ENCODE results near the gene TNFAIP2.

Gene TNFAIP2

GRCh38 chr14:103122947-103123633 lies at the start of gene TNFAIP2:
Gene TNFAIP2, plus strand, starts transcription at chr14:103123461. Its CDS starts 2,997 bp downstream, at chr14:103126458.
- no peaks in the 10 kb centered on the region for H3K9me3 ChIP-seq (ENCODE audit: control insufficient read depth in 1 of 2, low read length in 2 of 2)
- H3K36me3 ChIP-seq (ENCODE audit: control insufficient read depth in 1 of 2, insufficient read depth in 2 of 2, low read length in 2 of 2), result no peaks in the 10 kb centered on the region
- peaks cover 63 to 78% of the 10 kb centered on the region in 2 donors for H3K4me1 ChIP-seq (ENCODE audit: control insufficient read depth in 1 of 2, insufficient read depth in 2 of 2, low read length in 2 of 2)
- H3K4me3 ChIP-seq (ENCODE audit: low read depth in 1 of 2, low read length in 2 of 2), result peak within 1 kb of the TSS; percentile 60 to 68
- peak within 1 kb of the TSS; percentile 26 to 48 for H3K9ac ChIP-seq (ENCODE audit: low read depth in 1 of 2, low read length in 2 of 2)
- peaks cover 4 to 14% of the 10 kb centered on the region in 2 donors for H3K27me3 ChIP-seq (ENCODE audit: control insufficient read depth in 1 of 2, insufficient read depth in 2 of 2, low read length in 2 of 2)
- peak within 1 kb of the TSS; percentile 84 for H3K27ac ChIP-seq (ENCODE audit: low read depth, low read length)

- no peak overlapping the region for H3K27ac ChIP-seq (ENCODE audit: low read depth, low read length)
- H3K9ac ChIP-seq (ENCODE audit: low read depth in 1 of 2, low read length in 2 of 2), result no peak overlapping the region
- H3K9me3 ChIP-seq (ENCODE audit: control insufficient read depth in 1 of 2, low read length in 2 of 2), result no peaks in the 10 kb centered on the region
- H3K4me1 ChIP-seq (ENCODE audit: control insufficient read depth in 1 of 2, insufficient read depth in 2 of 2, low read length in 2 of 2), result peaks cover 10 to 12% of the 10 kb centered on the region in 2 donors
- H3K36me3 ChIP-seq (ENCODE audit: control insufficient read depth in 1 of 2, insufficient read depth in 2 of 2, low read length in 2 of 2), result no peaks in the 10 kb centered on the region
- no peaks in the 10 kb centered on the region for H3K27me3 ChIP-seq (ENCODE audit: control insufficient read depth in 1 of 2, insufficient read depth in 2 of 2, low read length in 2 of 2)
- H3K4me3 ChIP-seq (ENCODE audit: low read depth in 1 of 2, low read length in 2 of 2), result no peak overlapping the region
These were observed 49.2 kb upstream of the TNFAIP2 start for GRCh38 chr14:103073876-103074728.

- Histone ChIP-seq H3K9ac (ENCODE audit: low read depth in 1 of 2, low read length in 2 of 2) (peak overlapping the region; percentile 24 to 25), H3K27ac (ENCODE audit: low read depth, low read length) (no peak overlapping the region), H3K9me3 (ENCODE audit: control insufficient read depth in 1 of 2, low read length in 2 of 2) (no peaks in the 10 kb centered on the region), H3K27me3 (ENCODE audit: control insufficient read depth in 1 of 2, insufficient read depth in 2 of 2, low read length in 2 of 2) (no peaks in the 10 kb centered on the region), H3K4me3 (ENCODE audit: low read depth in 1 of 2, low read length in 2 of 2) (peak overlapping the region; percentile 23 to 29), H3K36me3 (ENCODE audit: control insufficient read depth in 1 of 2, insufficient read depth in 2 of 2, low read length in 2 of 2) (no peaks in the 10 kb centered on the region), H3K4me1 (ENCODE audit: control insufficient read depth in 1 of 2, insufficient read depth in 2 of 2, low read length in 2 of 2) (peaks cover 10 to 12% of the 10 kb centered on the region in 2 donors)
These were observed 48.4 kb upstream of the TNFAIP2 start for GRCh38 chr14:103074729-103075367.

- H3K27me3 ChIP-seq (ENCODE audit: control insufficient read depth in 1 of 2, insufficient read depth in 2 of 2, low read length in 2 of 2), result peaks cover 3 to 7% of the 10 kb centered on the region in 2 donors
- no peak overlapping the region for H3K27ac ChIP-seq (ENCODE audit: low read depth, low read length)
- peaks cover 5 to 7% of the 10 kb centered on the region in 2 donors for H3K4me1 ChIP-seq (ENCODE audit: control insufficient read depth in 1 of 2, insufficient read depth in 2 of 2, low read length in 2 of 2)
- H3K9ac ChIP-seq (ENCODE audit: low read depth in 1 of 2, low read length in 2 of 2), result no peak overlapping the region
- no peaks in the 10 kb centered on the region for H3K36me3 ChIP-seq (ENCODE audit: control insufficient read depth in 1 of 2, insufficient read depth in 2 of 2, low read length in 2 of 2)
- H3K9me3 ChIP-seq (ENCODE audit: control insufficient read depth in 1 of 2, low read length in 2 of 2), result no peaks in the 10 kb centered on the region
- H3K4me3 ChIP-seq (ENCODE audit: low read depth in 1 of 2, low read length in 2 of 2), result no peak overlapping the region
These were observed 44.9 kb upstream of the TNFAIP2 start for GRCh38 chr14:103078420-103078749.

- no peaks in the 10 kb centered on the region for H3K9me3 ChIP-seq (ENCODE audit: control insufficient read depth in 1 of 2, low read length in 2 of 2)
- H3K27ac ChIP-seq (ENCODE audit: low read depth, low read length), result no peak overlapping the region
- H3K4me3 ChIP-seq (ENCODE audit: low read depth in 1 of 2, low read length in 2 of 2), result no peak overlapping the region
- H3K36me3 ChIP-seq (ENCODE audit: control insufficient read depth in 1 of 2, insufficient read depth in 2 of 2, low read length in 2 of 2), result no peaks in the 10 kb centered on the region
- peaks cover 6 to 7% of the 10 kb centered on the region in 2 donors for H3K27me3 ChIP-seq (ENCODE audit: control insufficient read depth in 1 of 2, insufficient read depth in 2 of 2, low read length in 2 of 2)
- peaks cover 5 to 7% of the 10 kb centered on the region in 2 donors for H3K4me1 ChIP-seq (ENCODE audit: control insufficient read depth in 1 of 2, insufficient read depth in 2 of 2, low read length in 2 of 2)
- no peak overlapping the region for H3K9ac ChIP-seq (ENCODE audit: low read depth in 1 of 2, low read length in 2 of 2)
These were observed 44.2 kb upstream of the TNFAIP2 start for GRCh38 chr14:103078860-103079587.

GRCh38 chr14:103081951-103082350 lies 41.3 kb upstream of the TNFAIP2 start:
- no peak overlapping the region for H3K27ac ChIP-seq (ENCODE audit: low read depth, low read length)
- peaks cover 22 to 26% of the 10 kb centered on the region in 2 donors for H3K27me3 ChIP-seq (ENCODE audit: control insufficient read depth in 1 of 2, insufficient read depth in 2 of 2, low read length in 2 of 2)
- H3K36me3 ChIP-seq (ENCODE audit: control insufficient read depth in 1 of 2, insufficient read depth in 2 of 2, low read length in 2 of 2), result no peaks in the 10 kb centered on the region
- H3K4me1 ChIP-seq (ENCODE audit: control insufficient read depth in 1 of 2, insufficient read depth in 2 of 2, low read length in 2 of 2), result no peaks in the 10 kb centered on the region
- no peaks in the 10 kb centered on the region for H3K9me3 ChIP-seq (ENCODE audit: control insufficient read depth in 1 of 2, low read length in 2 of 2)
- no peak overlapping the region for H3K9ac ChIP-seq (ENCODE audit: low read depth in 1 of 2, low read length in 2 of 2)
- H3K4me3 ChIP-seq (ENCODE audit: low read depth in 1 of 2, low read length in 2 of 2), result no peak overlapping the region

GRCh38 chr14:103084021-103084919 lies 39.0 kb upstream of the TNFAIP2 start, which contains the start of gene LBHD2:
Gene LBHD2, plus strand, starts transcription at chr14:103084210. Its CDS starts 1,803 bp downstream, at chr14:103086013.
- Histone ChIP-seq H3K4me1 (ENCODE audit: control insufficient read depth in 1 of 2, insufficient read depth in 2 of 2, low read length in 2 of 2) (no peaks in the 10 kb centered on the region), H3K27ac (ENCODE audit: low read depth, low read length) (no peak within 1 kb of the TSS), H3K9ac (ENCODE audit: low read depth in 1 of 2, low read length in 2 of 2) (no peak within 1 kb of the TSS), H3K27me3 (ENCODE audit: control insufficient read depth in 1 of 2, insufficient read depth in 2 of 2, low read length in 2 of 2) (peaks cover 22 to 27% of the 10 kb centered on the region in 2 donors), H3K4me3 (ENCODE audit: low read depth in 1 of 2, low read length in 2 of 2) (no peak within 1 kb of the TSS), H3K9me3 (ENCODE audit: control insufficient read depth in 1 of 2, low read length in 2 of 2) (no peaks in the 10 kb centered on the region), H3K36me3 (ENCODE audit: control insufficient read depth in 1 of 2, insufficient read depth in 2 of 2, low read length in 2 of 2) (no peaks in the 10 kb centered on the region)

- no peaks in the 10 kb centered on the region for H3K36me3 ChIP-seq (ENCODE audit: control insufficient read depth in 1 of 2, insufficient read depth in 2 of 2, low read length in 2 of 2)
- H3K9ac ChIP-seq (ENCODE audit: low read depth in 1 of 2, low read length in 2 of 2), result no peak overlapping the region
- no peaks in the 10 kb centered on the region for H3K4me1 ChIP-seq (ENCODE audit: control insufficient read depth in 1 of 2, insufficient read depth in 2 of 2, low read length in 2 of 2)
- H3K4me3 ChIP-seq (ENCODE audit: low read depth in 1 of 2, low read length in 2 of 2), result no peak overlapping the region
- peaks cover 22 to 26% of the 10 kb centered on the region in 2 donors for H3K27me3 ChIP-seq (ENCODE audit: control insufficient read depth in 1 of 2, insufficient read depth in 2 of 2, low read length in 2 of 2)
- no peak overlapping the region for H3K27ac ChIP-seq (ENCODE audit: low read depth, low read length)
- no peaks in the 10 kb centered on the region for H3K9me3 ChIP-seq (ENCODE audit: control insufficient read depth in 1 of 2, low read length in 2 of 2)
These were observed 37.9 kb upstream of the TNFAIP2 start for GRCh38 chr14:103085106-103086091.

All from duodenal mucosa (tissue), 2 donors.